Activated CD8-positive, alpha-beta T cell treated with anti-CD3 and anti-CD28 coated beads, Interleukin-2, amount 10 ng/mL, durations not matched to agents 7 days and 5 days (primary cell): ENCODE data around the gene RNF220. TPM values are rescaled to one million over a fixed set of nuclear protein-coding genes. Genes with fewer than 3 reads are reported as not detected.

Experiments
- ATAC-seq: fragments of 150-1000 bp; cut with Tn5 transposase; one replicate; pipeline ENCODE4 v1.10.0; 2021; ENCODE audit warnings: moderate library complexity
- CTCF ChIA-PET: fragments of 350-600 bp; sonication (Branson Sonifier 250); formaldehyde crosslinking; loops from one replicate; lab custom pipeline; 2021; ENCODE audit warnings: antibody characterized with exemption; lab: Charles Lee
- POLR2A ChIA-PET: fragments of 350-600 bp; sonication (Branson Sonifier 250); formaldehyde crosslinking; loops from one replicate; lab custom pipeline; 2021; ENCODE audit warnings: antibody characterized with exemption; lab: Charles Lee
- DNase-seq: peaks from one replicate; pipeline ENCODE4 v3.0.0-alpha.2; 2020
- H3K27ac Mint-ChIP-seq: one replicate; pipeline ENCODE4 v1.8.0; 2021; ENCODE audit warnings: mild to moderate bottlenecking, mixed read lengths
- H3K27me3 Mint-ChIP-seq: one replicate; pipeline ENCODE4 v1.8.0; 2021; ENCODE audit warnings: low read depth, mixed read lengths
- H3K36me3 Mint-ChIP-seq: one replicate; pipeline ENCODE4 v1.8.0; 2021; ENCODE audit warnings: low read depth, mixed read lengths
- H3K4me1 Mint-ChIP-seq: one replicate; pipeline ENCODE4 v1.8.0; 2021; ENCODE audit warnings: low read depth, mixed read lengths
- H3K4me3 Mint-ChIP-seq: one replicate; pipeline ENCODE4 v1.8.0; 2021; ENCODE audit warnings: mild to moderate bottlenecking, mixed read lengths
- H3K9me3 Mint-ChIP-seq: one replicate; pipeline ENCODE4 v1.8.0; 2022; ENCODE audit warnings: mixed read lengths; ENCODE audit not compliant: insufficient read depth
- total RNA-seq, 2 experiments: library from RNA; stranded (reverse); gene quantifications; one replicate each; pipeline ENCODE4 v1.2.3, GENCODE V29; 2021

RNF220 gene
- total RNA-seq, 2 experiments from 2014 or later = 79.5 to 87.2 TPM

GRCh38 chr1:44537956-44538355, 132.9 kb downstream of the RNF220 start:
- Mint-ChIP-seq H3K4me1 (no peaks in the 10 kb centered on the region), H3K27ac (no peak overlapping the region), H3K36me3 (no peaks in the 10 kb centered on the region), H3K9me3 (no peaks in the 10 kb centered on the region), H3K27me3 (peaks cover 2% of the 10 kb centered on the region), H3K4me3 (no peak overlapping the region)
- CTCF ChIA-PET = interaction anchor here (0.8 kb wide), 1 partner anchor 19 kb away, joined by 3 read pairs; no protein-coding TSS in a partner anchor
- no peak for ATAC-seq
- POLR2A ChIA-PET = no interaction called here
- no peak for DNase-seq

- H3K4me3 Mint-ChIP-seq = no peak overlapping the region
- ChIA-PET POLR2A (no interaction called here), CTCF (interaction anchor here (0.6 to 1.2 kb wide), 2 partner anchors 54 to 605 kb away, joined by 3 to 4 read pairs; no protein-coding TSS in a partner anchor)
- ATAC-seq (no peak), DNase-seq (no peak)
- H3K36me3 Mint-ChIP-seq = no peaks in the 10 kb centered on the region
- H3K9me3 Mint-ChIP-seq = no peaks in the 10 kb centered on the region
- H3K27me3 Mint-ChIP-seq = peaks cover 7% of the 10 kb centered on the region
- H3K27ac Mint-ChIP-seq = no peak overlapping the region
- no peaks in the 10 kb centered on the region for H3K4me1 Mint-ChIP-seq
Measured at GRCh38 chr1:44539991-44540730, 135.1 kb downstream of the RNF220 start.

GRCh38 chr1:44542420-44543063, 137.5 kb downstream of the RNF220 start:
- H3K4me3 Mint-ChIP-seq = no peak overlapping the region
- H3K27ac Mint-ChIP-seq = no peak overlapping the region
- no peaks in the 10 kb centered on the region for H3K4me1 Mint-ChIP-seq
- peaks cover 10% of the 10 kb centered on the region for H3K27me3 Mint-ChIP-seq
- ChIA-PET CTCF (no interaction called here), POLR2A (no interaction called here)
- DNase-seq (no peak), ATAC-seq (no peak)
- no peaks in the 10 kb centered on the region for H3K9me3 Mint-ChIP-seq
- no peaks in the 10 kb centered on the region for H3K36me3 Mint-ChIP-seq

GRCh38 chr1:44543064-44543744, 138.1 kb downstream of the RNF220 start:
- CTCF ChIA-PET = no interaction called here
- Mint-ChIP-seq H3K9me3 (no peaks in the 10 kb centered on the region), H3K4me3 (no peak overlapping the region)

GRCh38 chr1:44543786-44544185, 138.7 kb downstream of the RNF220 start:
- DNase-seq = no peak
- ChIA-PET POLR2A (no interaction called here), CTCF (no interaction called here)
- H3K27me3 Mint-ChIP-seq = peaks cover 14% of the 10 kb centered on the region
- no peak overlapping the region for H3K27ac Mint-ChIP-seq
- H3K9me3 Mint-ChIP-seq = no peaks in the 10 kb centered on the region
- no peak for ATAC-seq
- no peaks in the 10 kb centered on the region for H3K36me3 Mint-ChIP-seq
- H3K4me1 Mint-ChIP-seq = no peaks in the 10 kb centered on the region
- H3K4me3 Mint-ChIP-seq = no peak overlapping the region

More at GRCh38 chr1:44543064-44543744, 138.1 kb downstream of the RNF220 start:
- peaks cover 14% of the 10 kb centered on the region for H3K27me3 Mint-ChIP-seq
- no peaks in the 10 kb centered on the region for H3K4me1 Mint-ChIP-seq
- DNase-seq (no peak), ATAC-seq (no peak)
- no peaks in the 10 kb centered on the region for H3K36me3 Mint-ChIP-seq
- H3K27ac Mint-ChIP-seq = no peak overlapping the region
- POLR2A ChIA-PET = no interaction called here

- Mint-ChIP-seq H3K4me3 (no peak overlapping the region), H3K27ac (no peak overlapping the region), H3K9me3 (no peaks in the 10 kb centered on the region), H3K4me1 (no peaks in the 10 kb centered on the region), H3K27me3 (peaks cover 14% of the 10 kb centered on the region), H3K36me3 (no peaks in the 10 kb centered on the region)
- CTCF ChIA-PET = no interaction called here
- no peak for DNase-seq
- no peak for ATAC-seq
- POLR2A ChIA-PET = no interaction called here
Measured at GRCh38 chr1:44544960-44545359, 139.9 kb downstream of the RNF220 start.

- Mint-ChIP-seq H3K4me3 (no peak overlapping the region), H3K9me3 (no peaks in the 10 kb centered on the region), H3K36me3 (no peaks in the 10 kb centered on the region), H3K4me1 (no peaks in the 10 kb centered on the region), H3K27ac (no peak overlapping the region), H3K27me3 (peaks cover 14% of the 10 kb centered on the region)
- DNase-seq (no peak), ATAC-seq (no peak)
- ChIA-PET CTCF (no interaction called here), POLR2A (interaction anchor here (0.6 kb wide), 1 partner anchor 12 kb away, joined by 3 read pairs; no protein-coding TSS in a partner anchor)
Measured at GRCh38 chr1:44545961-44546360, 140.9 kb downstream of the RNF220 start.

- no peaks in the 10 kb centered on the region for H3K4me1 Mint-ChIP-seq
- DNase-seq = no peak
- no peaks in the 10 kb centered on the region for H3K9me3 Mint-ChIP-seq
- H3K27ac Mint-ChIP-seq = no peak overlapping the region
- ATAC-seq = no peak
- ChIA-PET POLR2A (no interaction called here), CTCF (interaction anchor here (0.9 kb wide), 1 partner anchor 100 kb away, joined by 3 read pairs; no protein-coding TSS in a partner anchor)
- H3K27me3 Mint-ChIP-seq = peaks cover 14% of the 10 kb centered on the region
- no peaks in the 10 kb centered on the region for H3K36me3 Mint-ChIP-seq
- no peak overlapping the region for H3K4me3 Mint-ChIP-seq
Measured at GRCh38 chr1:44546403-44547053, 141.5 kb downstream of the RNF220 start.

- CTCF ChIA-PET = interaction anchor here (0.9 kb wide), 1 partner anchor 99 kb away, joined by 3 read pairs; no protein-coding TSS in a partner anchor
- H3K27me3 Mint-ChIP-seq = peaks cover 14% of the 10 kb centered on the region
Measured at GRCh38 chr1:44547361-44547760, 142.3 kb downstream of the RNF220 start.

GRCh38 chr1:44547837-44548236, 142.8 kb downstream of the RNF220 start:
- ATAC-seq = no peak
- POLR2A ChIA-PET = no interaction called here
- CTCF ChIA-PET = no interaction called here

More at GRCh38 chr1:44547361-44547760, 142.3 kb downstream of the RNF220 start:
- Mint-ChIP-seq H3K27ac (no peak overlapping the region), H3K4me3 (no peak overlapping the region), H3K4me1 (no peaks in the 10 kb centered on the region), H3K36me3 (no peaks in the 10 kb centered on the region), H3K9me3 (no peaks in the 10 kb centered on the region)
- no peak for ATAC-seq
- DNase-seq = no peak
- POLR2A ChIA-PET = no interaction called here

GRCh38 chr1:44549510-44549909, 144.5 kb downstream of the RNF220 start:
- H3K27ac Mint-ChIP-seq = no peak overlapping the region
- no peaks in the 10 kb centered on the region for H3K9me3 Mint-ChIP-seq
- ATAC-seq (no peak), DNase-seq (no peak)
- CTCF ChIA-PET = no interaction called here
- POLR2A ChIA-PET = no interaction called here
- no peak overlapping the region for H3K4me3 Mint-ChIP-seq
- H3K27me3 Mint-ChIP-seq = peaks cover 9% of the 10 kb centered on the region
- H3K4me1 Mint-ChIP-seq = no peaks in the 10 kb centered on the region
- H3K36me3 Mint-ChIP-seq = no peaks in the 10 kb centered on the region

More at GRCh38 chr1:44547837-44548236, 142.8 kb downstream of the RNF220 start:
- Mint-ChIP-seq H3K27me3 (peaks cover 14% of the 10 kb centered on the region), H3K4me3 (no peak overlapping the region), H3K4me1 (no peaks in the 10 kb centered on the region), H3K27ac (no peak overlapping the region), H3K36me3 (no peaks in the 10 kb centered on the region), H3K9me3 (no peaks in the 10 kb centered on the region)
- no peak for DNase-seq
